ENCODE results near the gene CFHR2. TPM values are rescaled to one million over a fixed set of nuclear protein-coding genes. Genes with fewer than 3 reads are reported as not detected.

CFHR2 gene
- not detected in 5 replicates for total RNA-seq (2022; extraction: Qiagen RNA extraction; ENCODE audit: low read depth)

GRCh38 chr1:196943568-196943967 lies at the start of gene CFHR2:
Gene CFHR2 (plus strand): TSS chr1:196943738. CDS start chr1:196943881, 143 bp downstream.

GRCh38 chr1:196977278-196977677 lies 33.7 kb downstream of the CFHR2 start, which contains the start of gene CFHR5:
Gene CFHR5 (plus strand): TSS chr1:196977556. CDS start chr1:196977665, 109 bp downstream.

Other genes with a start within 250 kb of the CFHR2 start
- 0.14 to 0.47 TPM (median 0.32 TPM) in 5 replicates for gene CFHR3, start 168.9 kb upstream of the CFHR2 start, total RNA-seq (2022; extraction: Qiagen RNA extraction; ENCODE audit: low read depth)
- 0.14 to 0.35 TPM (median 0.25 TPM) in 4 of 5 replicates, not detected in the other for gene CFHR1, start 124.0 kb upstream of the CFHR2 start, total RNA-seq (2022; extraction: Qiagen RNA extraction; ENCODE audit: low read depth)
- not detected in 5 replicates for gene CFHR4, start 55.7 kb upstream of the CFHR2 start, total RNA-seq (2022; extraction: Qiagen RNA extraction; ENCODE audit: low read depth)
- not detected in 5 replicates for gene CFHR5, start 33.8 kb downstream of the CFHR2 start, total RNA-seq (2022; extraction: Qiagen RNA extraction; ENCODE audit: low read depth)
- gene F13B, start 123.5 kb downstream of the CFHR2 start, total RNA-seq (2022; extraction: Qiagen RNA extraction; ENCODE audit: low read depth), result 0.14 to 0.38 TPM in 2 of 5 replicates, not detected in the others
- gene ASPM, start 202.9 kb downstream of the CFHR2 start, total RNA-seq (2022; extraction: Qiagen RNA extraction; ENCODE audit: low read depth), result 10.8 to 26.1 TPM (median 22.7 TPM) in 5 replicates

All from A549 treated with ZK216348 at 1 μM for 4 hours (cell line).